Central memory CD8-positive, alpha-beta T cell (primary cell): ENCODE results near the gene LKAAEAR1.

Source experiments
- ATAC-seq: fragments of 150-1000 bp; cut with Tn5 transposase; replicated peaks from 2 replicates; pipeline ENCODE4 v1.10.0; 2022; ENCODE audit warnings: mild to moderate bottlenecking, moderate FRiP score, moderate number of reproducible peaks; ENCODE audit not compliant: poor library complexity, severe bottlenecking; ENCODE audit errors: extremely low read depth
- DNase-seq, 2 donors: peaks; one replicate each; pipeline ENCODE4 v3.0.0; 2021; ENCODE audit warnings: low spot score in 2 of 2
- H3K27ac Mint-ChIP-seq: one replicate; pipeline ENCODE4 v1.8.0; 2022; ENCODE audit warnings: low read depth, mild to moderate bottlenecking, moderate library complexity, mixed read lengths
- H3K27me3 Mint-ChIP-seq: one replicate; pipeline ENCODE4 v1.8.0; 2022; ENCODE audit warnings: mixed read lengths
- H3K36me3 Mint-ChIP-seq: one replicate; pipeline ENCODE4 v1.8.0; 2022; ENCODE audit warnings: mild to moderate bottlenecking, moderate library complexity, mixed read lengths; ENCODE audit not compliant: insufficient read depth
- H3K4me1 Mint-ChIP-seq: one replicate; pipeline ENCODE4 v1.8.0; 2022; ENCODE audit warnings: mixed read lengths
- H3K4me3 Mint-ChIP-seq: one replicate; pipeline ENCODE4 v1.8.0; 2022; ENCODE audit warnings: mild to moderate bottlenecking, moderate library complexity, mixed read lengths
- H3K9me3 Mint-ChIP-seq: one replicate; pipeline ENCODE4 v1.8.0; 2022; ENCODE audit warnings: mixed read lengths

The LKAAEAR1 gene

DNA sequence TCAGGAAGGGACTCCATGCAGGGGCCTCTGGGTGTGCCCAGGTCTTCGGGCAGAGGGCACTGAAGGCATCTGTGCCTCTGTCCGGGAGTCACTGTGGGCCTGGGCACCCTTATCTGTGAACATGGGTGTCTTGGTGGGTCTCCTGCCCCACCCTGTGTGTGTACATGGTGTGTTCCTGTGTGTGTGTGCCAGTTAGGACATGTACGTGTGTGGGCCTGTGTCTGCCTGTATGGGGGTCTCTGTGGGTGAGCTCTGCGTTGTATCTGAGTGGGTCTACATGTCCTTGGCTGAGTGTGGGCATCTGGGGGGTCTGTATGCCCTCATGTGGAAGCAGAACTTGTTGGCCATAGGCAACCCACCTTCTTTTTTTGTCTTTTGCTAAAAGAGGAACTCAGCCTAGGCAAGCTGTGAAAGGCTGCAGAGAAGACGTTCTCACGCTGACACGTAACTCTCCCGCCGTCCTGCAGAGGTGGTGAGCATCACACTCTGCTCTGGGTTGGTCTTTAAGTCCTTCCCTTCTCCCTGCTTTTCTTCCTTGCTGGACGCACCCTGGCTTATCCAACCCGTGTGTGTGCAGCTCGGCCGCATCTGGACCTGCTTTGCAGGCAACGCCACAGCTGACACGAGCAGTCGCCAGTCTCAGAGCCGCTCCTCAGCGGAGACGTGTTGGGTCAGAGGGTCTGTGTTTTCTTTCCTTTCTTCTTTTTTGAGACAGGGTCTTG, 23.7 kb upstream of the LKAAEAR1 start:
- no peak overlapping the region for H3K4me3 Mint-ChIP-seq
- peak; percentile 10 for ATAC-seq

DNA sequence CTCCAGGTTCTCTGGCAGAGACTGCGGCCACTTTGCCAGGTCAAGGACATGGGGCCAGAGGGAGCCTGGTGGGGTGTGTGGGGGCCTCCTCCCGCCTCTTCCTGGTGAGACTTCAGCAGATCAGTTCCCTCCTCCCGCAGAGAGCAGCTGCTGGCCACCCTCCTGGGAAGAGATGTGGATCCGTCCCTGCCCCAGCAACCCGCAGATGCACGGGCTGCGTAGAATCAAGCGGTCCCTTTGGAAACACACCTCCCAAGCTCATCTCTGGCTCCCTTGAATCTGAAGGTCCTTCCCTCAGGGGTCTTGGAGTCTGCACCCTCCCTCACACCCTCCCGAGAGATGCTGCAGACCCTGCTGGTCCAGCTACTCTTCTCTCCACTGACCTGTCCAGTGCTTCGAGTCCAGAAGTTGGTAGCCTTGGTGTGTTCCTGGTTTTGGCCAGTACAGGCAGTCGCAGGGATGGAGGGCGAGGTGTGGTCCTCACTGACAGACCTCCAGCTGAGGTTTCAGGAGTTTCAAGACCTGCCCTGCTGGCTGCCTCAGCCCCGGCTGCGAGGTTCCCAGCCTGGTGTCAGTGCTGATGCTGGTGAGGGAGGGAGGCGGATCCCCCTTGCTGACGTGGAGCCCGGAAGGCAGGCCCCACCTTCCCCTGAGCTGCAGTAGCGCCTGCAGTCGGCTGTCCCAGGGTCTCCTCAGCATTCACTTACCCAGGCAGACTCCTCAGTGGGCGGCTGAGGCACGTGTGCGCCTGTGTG, 23.0 kb upstream of the LKAAEAR1 start, which contains the start of gene NPBWR2:
Gene NPBWR2 (minus strand): TSS at position 585 of the 755 bp plus-strand sequence. CDS start 734 bp downstream, outside the sequence.
- Mint-ChIP-seq H3K27ac (peak within 1 kb of the TSS; percentile 26), H3K4me1 (peaks cover 6% of the 10 kb centered on the region), H3K27me3 (peaks cover 24% of the 10 kb centered on the region), H3K36me3 (peaks cover 1% of the 10 kb centered on the region), H3K4me3 (no peak within 1 kb of the TSS), H3K9me3 (no peaks in the 10 kb centered on the region)
- ATAC-seq (peak; percentile 66), DNase-seq (no peak)

More for the DNA sequence above, 23.7 kb upstream of the LKAAEAR1 start:
- peaks cover 20% of the 10 kb centered on the region for H3K27me3 Mint-ChIP-seq
- no peaks in the 10 kb centered on the region for H3K36me3 Mint-ChIP-seq
- H3K9me3 Mint-ChIP-seq = no peaks in the 10 kb centered on the region
- H3K27ac Mint-ChIP-seq = peak overlapping the region; percentile 26
- DNase-seq = peak in 1 of 2 donors; percentile 2
- H3K4me1 Mint-ChIP-seq = peaks cover 6% of the 10 kb centered on the region

DNA sequence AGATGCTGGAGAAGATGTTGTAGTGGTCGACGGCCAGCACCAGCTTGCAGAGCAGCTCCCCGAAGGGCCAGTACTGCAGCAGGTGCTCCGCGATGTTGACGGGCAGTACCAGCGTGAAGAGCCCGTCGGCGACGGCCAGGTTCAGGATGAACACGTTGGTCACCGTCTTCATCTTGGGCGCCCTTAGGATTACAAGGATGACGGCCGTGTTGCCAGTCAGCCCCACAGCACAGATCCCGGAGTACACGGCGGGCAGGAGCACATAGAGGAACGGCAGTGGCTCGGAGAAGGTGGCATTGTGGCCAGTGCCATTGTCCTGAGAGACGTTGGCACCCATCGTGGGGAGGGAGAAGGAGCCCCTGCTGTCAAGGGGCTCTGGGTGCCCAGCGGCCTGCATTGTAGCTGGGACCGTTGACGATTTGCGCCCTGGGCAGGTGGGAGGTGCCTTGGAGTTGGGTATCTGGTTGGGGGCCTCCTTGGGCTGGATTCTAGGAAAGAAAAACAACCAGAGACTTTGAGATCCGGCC, 22.3 kb upstream of the LKAAEAR1 start:
- H3K27me3 Mint-ChIP-seq = peaks cover 27% of the 10 kb centered on the region
- H3K9me3 Mint-ChIP-seq = no peaks in the 10 kb centered on the region
- peaks cover 6% of the 10 kb centered on the region for H3K4me1 Mint-ChIP-seq
- DNase-seq = no peak
- H3K36me3 Mint-ChIP-seq = peaks cover 1% of the 10 kb centered on the region
- no peak overlapping the region for H3K27ac Mint-ChIP-seq
- no peak overlapping the region for H3K4me3 Mint-ChIP-seq
- ATAC-seq = no peak

DNA sequence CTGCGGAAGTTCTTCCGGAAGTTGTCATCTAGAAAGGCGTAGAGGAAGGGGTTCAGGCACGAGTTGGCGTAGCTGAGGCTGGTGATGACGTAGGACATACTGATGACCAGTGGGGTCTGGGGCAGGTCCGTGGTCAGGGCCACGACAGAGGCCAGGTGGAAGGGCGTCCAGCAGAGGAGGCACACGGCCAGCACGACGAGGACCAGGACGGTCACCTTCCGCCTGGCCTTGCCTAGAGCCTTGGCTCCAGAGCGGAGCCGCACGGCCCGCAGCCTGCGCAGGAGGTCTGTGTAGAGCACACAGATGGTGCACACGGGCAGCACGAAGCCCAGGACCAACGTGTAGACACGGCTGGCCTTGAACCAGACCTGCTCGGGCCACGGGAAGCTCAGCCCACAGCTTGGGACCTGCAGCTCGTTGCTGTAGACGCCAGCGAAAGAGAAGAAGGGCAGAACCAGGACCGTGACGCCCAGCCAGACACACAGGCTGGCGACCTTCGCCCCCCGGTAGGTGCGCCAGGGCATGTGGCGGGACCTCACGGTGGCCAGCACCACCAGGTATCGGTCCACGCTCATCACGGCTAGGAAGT, 21.7 kb upstream of the LKAAEAR1 start:
- no peaks in the 10 kb centered on the region for H3K9me3 Mint-ChIP-seq
- H3K27ac Mint-ChIP-seq = no peak overlapping the region
- peaks cover 1% of the 10 kb centered on the region for H3K36me3 Mint-ChIP-seq
- peak in 1 of 2 donors; percentile 3 for DNase-seq
- ATAC-seq = no peak
- no peak overlapping the region for H3K4me3 Mint-ChIP-seq
- peaks cover 33% of the 10 kb centered on the region for H3K27me3 Mint-ChIP-seq
- peaks cover 6% of the 10 kb centered on the region for H3K4me1 Mint-ChIP-seq

DNA sequence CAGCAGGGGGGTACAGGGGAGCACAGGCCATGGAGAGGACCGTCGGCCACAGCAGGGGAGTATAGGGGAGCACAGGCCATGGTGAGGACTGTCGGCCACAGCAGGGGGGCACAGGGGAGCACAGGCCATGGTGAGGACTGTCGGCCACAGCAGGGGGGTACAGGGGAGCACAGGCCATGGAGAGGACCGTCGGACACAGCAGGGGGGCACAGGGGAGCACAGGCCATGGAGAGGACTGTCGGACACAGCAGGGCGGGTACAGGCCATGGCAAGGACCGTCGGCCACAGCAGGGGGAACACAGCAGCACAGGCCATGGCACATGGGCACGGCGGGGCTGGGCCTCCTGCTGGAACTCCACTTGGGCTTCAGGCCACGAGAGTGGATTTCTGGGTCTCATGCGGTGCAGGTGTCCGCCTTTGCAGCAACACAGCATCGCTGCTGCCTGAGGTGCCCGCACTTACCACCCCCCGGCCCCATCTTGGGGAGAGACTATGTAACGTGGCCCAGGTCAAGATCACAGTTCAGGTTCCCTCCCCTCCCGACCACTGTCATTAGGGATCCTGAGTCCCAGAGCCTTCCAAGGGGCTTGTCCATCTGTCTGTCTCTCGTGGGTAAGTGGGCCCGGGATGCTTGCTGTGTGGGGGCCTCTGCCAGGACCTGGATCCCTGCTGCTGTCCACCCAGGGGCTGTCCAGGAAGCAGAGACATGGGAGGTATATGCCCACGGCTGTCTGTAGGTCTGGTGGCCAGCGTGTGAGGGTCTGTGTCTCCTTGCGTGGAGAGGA, 20.7 kb upstream of the LKAAEAR1 start:
- Mint-ChIP-seq H3K4me1 (peaks cover 6% of the 10 kb centered on the region), H3K27me3 (peaks cover 34% of the 10 kb centered on the region), H3K27ac (no peak overlapping the region), H3K36me3 (peaks cover 1% of the 10 kb centered on the region), H3K4me3 (no peak overlapping the region), H3K9me3 (no peaks in the 10 kb centered on the region)
- peak in 1 of 2 donors; percentile 8 for DNase-seq
- ATAC-seq = no peak

DNA sequence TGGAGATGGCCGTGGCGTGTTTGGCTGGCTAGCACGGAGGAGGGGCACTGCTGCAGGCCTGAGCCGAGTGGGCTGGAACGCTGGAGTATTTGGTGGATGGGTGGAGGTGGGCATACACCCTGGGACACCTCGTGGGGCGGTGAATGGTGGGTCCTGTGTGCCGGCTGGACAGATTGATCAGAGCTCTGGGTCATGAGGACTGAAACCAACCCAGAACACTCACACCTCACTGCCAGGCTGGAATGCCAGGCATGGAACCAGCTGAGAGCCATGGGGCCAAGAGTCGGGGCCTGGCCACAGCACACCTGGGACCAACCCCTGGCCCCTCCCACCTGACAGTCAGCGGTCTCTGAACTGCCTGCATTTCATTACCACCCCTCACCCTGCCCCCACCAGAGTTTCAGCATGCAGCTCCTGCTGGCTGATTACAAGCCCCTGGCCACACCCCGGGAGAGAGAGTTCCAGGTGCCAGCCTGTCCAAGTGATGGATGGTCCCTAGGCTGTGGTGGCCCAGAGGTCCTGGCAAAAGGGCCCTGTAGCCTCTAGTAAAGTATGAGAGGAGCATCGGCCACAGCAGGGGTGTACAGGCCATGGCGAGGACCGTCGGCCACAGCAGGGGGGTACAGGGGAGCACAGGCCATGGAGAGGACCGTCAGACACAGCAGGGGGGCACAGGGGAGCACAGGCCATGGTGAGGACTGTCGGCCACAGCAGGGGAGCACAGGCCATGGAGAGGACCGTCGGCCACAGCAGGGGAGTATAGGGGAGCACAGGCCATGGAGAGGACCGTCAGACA, 19.9 kb upstream of the LKAAEAR1 start:
- Mint-ChIP-seq H3K4me1 (peaks cover 6% of the 10 kb centered on the region), H3K9me3 (no peaks in the 10 kb centered on the region), H3K27ac (no peak overlapping the region), H3K4me3 (no peak overlapping the region), H3K27me3 (peaks cover 34% of the 10 kb centered on the region), H3K36me3 (peaks cover 1% of the 10 kb centered on the region)
- DNase-seq = peak in 1 of 2 donors; percentile 7
- ATAC-seq = no peak

DNA sequence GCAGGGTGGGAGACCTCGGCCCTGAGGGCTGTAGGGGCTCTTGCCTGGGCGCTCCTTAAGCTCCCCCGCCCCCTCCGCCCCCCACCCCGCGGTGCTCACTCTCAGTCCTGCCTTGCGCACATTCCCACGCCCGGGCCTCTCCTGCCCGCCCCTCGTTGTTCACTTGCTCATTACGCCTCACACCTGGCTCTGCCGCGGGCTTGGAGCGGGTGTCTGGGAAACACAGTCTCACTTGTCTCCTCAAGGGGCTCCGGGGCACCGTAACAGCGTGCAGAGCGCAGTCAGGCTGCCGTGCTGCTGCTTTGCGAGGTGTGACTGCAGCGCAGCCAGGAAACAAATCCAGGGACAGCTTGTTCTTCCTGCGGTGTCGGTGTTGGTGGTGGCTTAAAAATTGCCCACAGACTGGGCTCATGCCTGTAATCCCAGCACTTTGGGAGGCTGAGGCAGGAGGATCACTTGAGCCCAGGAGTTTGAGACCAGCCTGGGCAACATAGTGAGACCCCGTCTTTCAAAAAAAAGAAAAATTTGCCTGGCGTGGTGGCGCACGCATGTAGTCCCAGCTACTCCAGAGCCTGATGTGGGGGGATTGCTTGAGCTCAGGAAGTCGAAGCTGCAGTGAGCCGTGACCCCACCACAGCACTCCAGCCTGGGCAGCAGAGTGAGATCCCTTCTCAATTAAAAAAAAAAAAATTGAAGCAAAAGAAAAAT, 18.6 kb upstream of the LKAAEAR1 start:
- Mint-ChIP-seq H3K27ac (no peak overlapping the region), H3K4me3 (peak overlapping the region; percentile 65), H3K9me3 (no peaks in the 10 kb centered on the region), H3K27me3 (peaks cover 34% of the 10 kb centered on the region), H3K4me1 (peaks cover 6% of the 10 kb centered on the region), H3K36me3 (peaks cover 1% of the 10 kb centered on the region)
- no peak for DNase-seq
- no peak for ATAC-seq

DNA sequence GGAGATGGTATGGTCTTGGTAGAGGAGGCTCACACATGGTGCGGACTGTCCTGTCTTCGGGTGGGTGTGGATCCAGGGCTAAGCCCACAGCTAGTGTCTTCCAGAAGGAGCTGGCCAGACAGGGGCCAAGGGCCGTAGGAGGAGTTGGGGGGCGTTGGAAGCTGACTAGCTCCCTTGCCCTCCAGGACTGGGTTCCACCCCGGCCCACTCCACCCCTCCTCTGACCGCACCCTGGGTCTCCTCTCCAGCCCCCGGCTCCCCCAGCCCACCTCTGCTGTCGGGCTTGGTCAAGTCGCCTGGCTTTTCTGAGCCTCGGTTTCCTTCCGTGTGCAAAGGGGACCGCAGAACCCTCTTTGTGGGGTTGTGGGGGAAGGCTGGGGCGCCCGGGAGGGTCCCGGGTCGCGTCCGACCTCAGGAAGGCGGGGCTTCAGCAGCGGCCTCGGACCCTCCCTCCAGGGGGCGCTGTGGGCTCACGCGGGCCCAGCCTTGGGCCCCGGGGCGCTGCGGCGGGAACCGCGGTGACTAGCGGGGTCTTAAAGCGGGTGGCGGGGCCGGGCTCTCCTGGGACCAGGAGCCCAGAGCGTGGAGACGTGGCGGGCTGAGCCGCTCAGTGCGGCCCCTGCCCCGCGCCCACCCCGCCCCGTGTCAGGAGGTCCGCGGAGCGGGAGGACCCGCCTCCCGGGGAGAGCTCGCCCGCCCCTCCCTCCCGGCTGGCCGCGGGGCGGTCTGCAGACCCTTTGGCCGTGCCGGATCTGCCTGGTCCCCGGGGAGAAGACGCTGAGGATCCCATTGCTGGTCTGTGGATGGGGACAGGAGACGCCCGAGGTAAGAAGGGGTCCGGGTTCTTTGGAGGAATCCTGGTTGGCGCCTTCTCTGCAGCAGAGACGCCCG, 17.8 kb upstream of the LKAAEAR1 start:
- Mint-ChIP-seq H3K27ac (no peak overlapping the region), H3K4me1 (peaks cover 6% of the 10 kb centered on the region), H3K27me3 (peaks cover 34% of the 10 kb centered on the region), H3K4me3 (peak overlapping the region; percentile 65), H3K36me3 (peaks cover 1% of the 10 kb centered on the region), H3K9me3 (no peaks in the 10 kb centered on the region)
- ATAC-seq (peak; percentile 50), DNase-seq (peak; percentile 45 to 58)

DNA sequence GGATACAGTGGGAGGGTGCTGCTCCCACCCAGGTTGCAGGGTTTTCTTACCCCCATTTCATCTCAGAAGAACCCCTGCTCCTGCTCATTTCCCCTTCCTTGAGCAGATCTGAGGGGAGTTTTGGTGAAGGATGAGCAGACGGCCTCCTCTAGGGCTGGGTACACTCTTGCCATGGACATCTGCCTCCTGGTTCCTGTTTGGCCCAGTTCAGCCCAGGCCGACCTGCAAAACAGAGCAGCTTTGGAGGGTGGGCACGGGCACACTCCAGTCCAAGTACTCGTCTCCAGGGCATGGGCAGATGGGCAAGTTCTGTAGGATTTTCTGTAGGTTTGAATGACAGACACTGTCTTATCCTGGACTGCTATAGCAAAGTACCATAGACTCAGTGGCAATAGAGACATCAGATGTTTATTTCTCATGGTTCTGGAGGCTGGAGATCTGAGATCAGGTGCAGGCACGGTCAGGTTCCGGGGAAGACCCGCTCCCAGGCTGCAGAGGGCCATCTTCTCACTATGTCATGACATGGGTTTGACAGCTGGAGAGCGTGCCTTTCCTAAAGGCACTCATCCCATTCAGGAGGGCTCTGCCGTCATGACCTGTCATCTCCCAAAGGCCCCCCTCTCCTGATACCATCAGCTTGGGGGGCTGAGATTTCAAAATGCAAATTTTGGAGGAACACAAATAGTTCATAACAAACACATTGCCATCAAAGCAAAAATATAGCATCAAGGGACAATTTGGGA, 16.9 kb upstream of the LKAAEAR1 start:
- H3K4me3 Mint-ChIP-seq = peak overlapping the region; percentile 47
- H3K4me1 Mint-ChIP-seq = no peaks in the 10 kb centered on the region
- H3K27ac Mint-ChIP-seq = no peak overlapping the region
- H3K27me3 Mint-ChIP-seq = peaks cover 29% of the 10 kb centered on the region
- peaks cover 1% of the 10 kb centered on the region for H3K36me3 Mint-ChIP-seq
- ATAC-seq = no peak
- DNase-seq = no peak
- no peaks in the 10 kb centered on the region for H3K9me3 Mint-ChIP-seq

DNA sequence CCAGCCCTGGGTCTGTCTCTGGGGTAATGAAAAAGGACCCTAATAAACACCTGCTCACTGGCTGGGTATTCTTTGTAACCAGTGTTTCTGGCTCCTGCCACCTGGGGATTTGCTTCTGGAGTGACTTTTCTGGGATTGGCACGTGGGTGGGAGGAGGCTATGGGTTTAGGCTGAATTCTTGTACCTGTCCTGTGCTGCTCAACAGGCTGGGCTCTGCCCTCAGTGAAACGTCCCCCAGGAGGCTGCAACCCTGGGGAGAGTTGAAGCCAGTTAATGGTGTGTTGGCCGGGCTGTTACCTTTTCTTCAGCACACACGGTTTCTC, 16.3 kb upstream of the LKAAEAR1 start:
- Mint-ChIP-seq H3K27me3 (peaks cover 27% of the 10 kb centered on the region), H3K36me3 (peaks cover 1% of the 10 kb centered on the region), H3K27ac (no peak overlapping the region), H3K4me1 (no peaks in the 10 kb centered on the region), H3K4me3 (no peak overlapping the region), H3K9me3 (no peaks in the 10 kb centered on the region)
- DNase-seq (no peak), ATAC-seq (no peak)
